ENCODE data around the gene TMEM175. TPM values are rescaled to one million over a fixed set of nuclear protein-coding genes. Genes with fewer than 3 reads are reported as not detected.
"Not testable (repeated sequence)": the region's sequence is repeated elsewhere in the genome, so short reads cannot be mapped to it uniquely, and the experiment has no call there.

TMEM175 gene
- total RNA-seq, 1 experiment from 2014 or later = 15.1 TPM

DNA sequence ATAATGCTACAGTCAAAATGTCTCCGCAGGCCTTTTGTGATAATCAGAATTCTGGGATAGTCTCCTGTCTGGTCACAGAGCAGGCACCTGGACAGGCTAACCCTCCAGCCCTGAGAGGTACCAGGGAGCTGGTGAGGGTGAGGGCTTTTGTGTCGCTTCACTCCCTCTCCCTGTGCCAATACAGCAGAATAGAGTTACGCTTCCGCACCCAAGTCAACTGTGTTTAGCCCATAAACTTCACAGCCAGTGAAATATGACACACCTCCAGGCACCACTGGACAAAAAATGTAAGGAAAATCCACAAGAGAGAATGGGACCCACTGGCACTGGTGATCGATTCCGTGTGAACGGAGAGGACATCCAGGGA lies 1.4 kb upstream of the TMEM175 start:
- no peaks in the 10 kb centered on the region for H3K9me2 ChIP-seq (replicated peaks; ENCODE audit: insufficient read depth, low read length)
- DNase-seq = no peak
- H3K4me2 ChIP-seq (ENCODE audit: low read depth, low read length, poor library complexity, severe bottlenecking) = peak overlapping the region; percentile 90
- no peak overlapping the region for H2AFZ ChIP-seq (ENCODE audit: low read length)
- no peaks in the 10 kb centered on the region for H3K36me3 ChIP-seq (ENCODE audit: insufficient read depth, low read length)
- H3K9ac ChIP-seq (ENCODE audit: low read length) = peak overlapping the region; percentile 97
- no peaks in the 10 kb centered on the region for H3K9me3 ChIP-seq (ENCODE audit: low read length)
- H4K20me1 ChIP-seq (ENCODE audit: insufficient read depth, low read depth, low read length) = peaks cover 39% of the 10 kb centered on the region
- peaks cover 53% of the 10 kb centered on the region for H3K79me2 ChIP-seq (ENCODE audit: low read length)
- peaks cover 37% of the 10 kb centered on the region for H3K4me1 ChIP-seq (ENCODE audit: low read length)
- H3K27ac ChIP-seq (ENCODE audit: low read length) = 0 out of 2 replicates have a peak overlapping the region, but pooled peaks have one; percentile 2
- H3K27me3 ChIP-seq (ENCODE audit: low read length) = no peaks in the 10 kb centered on the region
- peak overlapping the region; percentile 75 for H3K4me3 ChIP-seq (ENCODE audit: low read length)

GRCh38 chr4:931194-931959 lies 883 bp upstream of the TMEM175 start:
- Histone ChIP-seq H3K9me2 (replicated peaks; ENCODE audit: insufficient read depth, low read length) (no peaks in the 10 kb centered on the region), H3K9me3 (ENCODE audit: low read length) (no peaks in the 10 kb centered on the region), H3K4me1 (ENCODE audit: low read length) (peaks cover 42% of the 10 kb centered on the region), H3K36me3 (ENCODE audit: insufficient read depth, low read length) (no peaks in the 10 kb centered on the region), H2AFZ (ENCODE audit: low read length) (peak overlapping the region; percentile 59; the same call in 1 of the 2 replicates), H3K27ac (ENCODE audit: low read length) (peak overlapping the region; percentile 53; the same call in 1 of the 2 replicates), H3K9ac (ENCODE audit: low read length) (peak overlapping the region; percentile 97), H3K4me2 (ENCODE audit: low read depth, low read length, poor library complexity, severe bottlenecking) (peak overlapping the region; percentile 90), H3K27me3 (ENCODE audit: low read length) (no peaks in the 10 kb centered on the region), H4K20me1 (ENCODE audit: insufficient read depth, low read depth, low read length) (peaks cover 33% of the 10 kb centered on the region), H3K79me2 (ENCODE audit: low read length) (peaks cover 47% of the 10 kb centered on the region), H3K4me3 (ENCODE audit: low read length) (peak overlapping the region; percentile 75)
- DNase-seq = no peak

- H3K4me3 ChIP-seq (ENCODE audit: low read length) = peak overlapping the region; percentile 75
- H3K36me3 ChIP-seq (ENCODE audit: insufficient read depth, low read length) = no peaks in the 10 kb centered on the region
- peak overlapping the region; percentile 56; the same call in 1 of the 2 replicates for H2AFZ ChIP-seq (ENCODE audit: low read length)
- H3K4me2 ChIP-seq (ENCODE audit: low read depth, low read length, poor library complexity, severe bottlenecking) = peak overlapping the region; percentile 90
- peaks cover 43% of the 10 kb centered on the region for H3K79me2 ChIP-seq (ENCODE audit: low read length)
- H3K9ac ChIP-seq (ENCODE audit: low read length) = peak overlapping the region; percentile 97
- no peak overlapping the region for H3K27ac ChIP-seq (ENCODE audit: low read length)
- DNase-seq = no peak
- H3K9me3 ChIP-seq (ENCODE audit: low read length) = no peaks in the 10 kb centered on the region
- H4K20me1 ChIP-seq (ENCODE audit: insufficient read depth, low read depth, low read length) = peaks cover 31% of the 10 kb centered on the region
- peaks cover 49% of the 10 kb centered on the region for H3K4me1 ChIP-seq (ENCODE audit: low read length)
- no peaks in the 10 kb centered on the region for H3K9me2 ChIP-seq (replicated peaks; ENCODE audit: insufficient read depth, low read length)
- no peaks in the 10 kb centered on the region for H3K27me3 ChIP-seq (ENCODE audit: low read length)
Measured at GRCh38 chr4:932713-933070, 432 bp downstream of the TMEM175 start.

DNA sequence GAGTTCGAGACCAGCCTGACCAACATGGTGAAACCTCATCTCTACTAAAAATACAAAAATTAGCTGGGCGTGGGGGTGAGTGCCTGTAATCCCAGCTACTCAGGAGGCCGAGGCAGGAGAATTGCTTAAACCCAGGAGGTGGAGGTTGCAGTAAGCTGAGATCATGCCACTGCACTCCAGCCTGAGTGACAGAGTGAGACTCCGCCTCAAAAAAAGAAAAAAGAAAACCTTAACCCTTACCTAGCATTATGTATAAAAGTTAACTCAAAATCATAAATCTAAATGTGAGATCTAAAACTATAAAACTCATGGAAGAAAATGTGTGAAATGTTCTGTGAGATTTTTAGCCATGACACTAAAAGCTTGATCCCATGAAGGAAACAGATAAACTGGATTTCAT lies 7.2 kb downstream of the TMEM175 start:
- not testable (repeated sequence) for H3K36me3 ChIP-seq (ENCODE audit: insufficient read depth, low read length); H3K9ac ChIP-seq (ENCODE audit: low read length); H3K4me3 ChIP-seq (ENCODE audit: low read length); H3K9me2 ChIP-seq (replicated peaks; ENCODE audit: insufficient read depth, low read length); H3K27me3 ChIP-seq (ENCODE audit: low read length); DNase-seq; H3K9me3 ChIP-seq (ENCODE audit: low read length); H2AFZ ChIP-seq (ENCODE audit: low read length); H3K27ac ChIP-seq (ENCODE audit: low read length); H3K79me2 ChIP-seq (ENCODE audit: low read length); H3K4me2 ChIP-seq (ENCODE audit: low read depth, low read length, poor library complexity, severe bottlenecking); H4K20me1 ChIP-seq (ENCODE audit: insufficient read depth, low read depth, low read length)
- H3K4me1 ChIP-seq (ENCODE audit: low read length) = peaks cover 28% of the 10 kb centered on the region

- Histone ChIP-seq H3K9me3 (ENCODE audit: low read length) (no peaks in the 10 kb centered on the region), H2AFZ (ENCODE audit: low read length) (no peak overlapping the region), H3K79me2 (ENCODE audit: low read length) (no peaks in the 10 kb centered on the region), H4K20me1 (ENCODE audit: insufficient read depth, low read depth, low read length) (peaks cover 5% of the 10 kb centered on the region; the same call in 1 of the 2 replicates), H3K9me2 (replicated peaks; ENCODE audit: insufficient read depth, low read length) (no peaks in the 10 kb centered on the region), H3K27ac (ENCODE audit: low read length) (no peak overlapping the region), H3K4me1 (ENCODE audit: low read length) (peaks cover under 1% of the 10 kb centered on the region), H3K4me2 (ENCODE audit: low read depth, low read length, poor library complexity, severe bottlenecking) (no peak overlapping the region), H3K9ac (ENCODE audit: low read length) (no peak overlapping the region), H3K4me3 (ENCODE audit: low read length) (no peak overlapping the region), H3K36me3 (ENCODE audit: insufficient read depth, low read length) (no peaks in the 10 kb centered on the region), H3K27me3 (ENCODE audit: low read length) (no peaks in the 10 kb centered on the region)
- DNase-seq = no peak
Measured at GRCh38 chr4:945274-946102, 13.2 kb downstream of the TMEM175 start.

DNA sequence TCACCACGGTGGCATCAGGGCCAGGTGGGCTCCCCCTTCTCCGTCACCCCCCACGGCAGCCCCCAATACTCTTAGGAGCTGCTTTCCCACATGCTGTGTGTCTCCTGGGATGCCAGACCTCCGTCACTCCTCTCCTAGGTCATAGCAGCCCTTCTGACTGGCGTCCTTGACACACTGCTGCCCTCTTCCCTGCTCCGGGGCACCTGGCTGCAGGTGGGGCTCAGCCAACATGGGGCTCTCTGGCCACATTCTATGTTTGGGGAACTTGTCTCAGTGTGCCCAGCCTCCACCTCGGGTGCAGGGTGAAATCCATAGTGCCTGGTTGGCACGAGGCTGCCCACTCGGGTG lies 13.8 kb downstream of the TMEM175 start:
- Histone ChIP-seq H3K9me3 (ENCODE audit: low read length) (no peaks in the 10 kb centered on the region), H3K9ac (ENCODE audit: low read length) (no peak overlapping the region), H3K9me2 (replicated peaks; ENCODE audit: insufficient read depth, low read length) (no peaks in the 10 kb centered on the region), H3K79me2 (ENCODE audit: low read length) (no peaks in the 10 kb centered on the region), H3K27me3 (ENCODE audit: low read length) (no peaks in the 10 kb centered on the region), H2AFZ (ENCODE audit: low read length) (no peak overlapping the region), H3K4me3 (ENCODE audit: low read length) (no peak overlapping the region), H4K20me1 (ENCODE audit: insufficient read depth, low read depth, low read length) (peaks cover 5% of the 10 kb centered on the region; the same call in 1 of the 2 replicates), H3K36me3 (ENCODE audit: insufficient read depth, low read length) (no peaks in the 10 kb centered on the region), H3K4me2 (ENCODE audit: low read depth, low read length, poor library complexity, severe bottlenecking) (no peak overlapping the region), H3K4me1 (ENCODE audit: low read length) (no peaks in the 10 kb centered on the region), H3K27ac (ENCODE audit: low read length) (no peak overlapping the region)
- no peak for DNase-seq

GRCh38 chr4:946517-947471 lies 14.5 kb downstream of the TMEM175 start:
- Histone ChIP-seq H3K9me3 (ENCODE audit: low read length) (no peaks in the 10 kb centered on the region), H3K27ac (ENCODE audit: low read length) (no peak overlapping the region), H3K36me3 (ENCODE audit: insufficient read depth, low read length) (no peaks in the 10 kb centered on the region), H3K4me1 (ENCODE audit: low read length) (no peaks in the 10 kb centered on the region), H3K4me2 (ENCODE audit: low read depth, low read length, poor library complexity, severe bottlenecking) (no peak overlapping the region), H4K20me1 (ENCODE audit: insufficient read depth, low read depth, low read length) (peaks cover 5% of the 10 kb centered on the region; the same call in 1 of the 2 replicates), H3K9me2 (replicated peaks; ENCODE audit: insufficient read depth, low read length) (no peaks in the 10 kb centered on the region), H3K9ac (ENCODE audit: low read length) (no peak overlapping the region), H3K79me2 (ENCODE audit: low read length) (no peaks in the 10 kb centered on the region), H2AFZ (ENCODE audit: low read length) (no peak overlapping the region), H3K27me3 (ENCODE audit: low read length) (no peaks in the 10 kb centered on the region), H3K4me3 (ENCODE audit: low read length) (no peak overlapping the region)
- no peak for DNase-seq
